Glomerular visceral epithelial cell (primary cell): ENCODE results near the gene SPANXC.
"Not testable (repeated sequence)": the region's sequence is repeated elsewhere in the genome, so short reads cannot be mapped to it uniquely, and the experiment has no call there.

Source experiments
- DNase-seq: peaks from one replicate; pipeline ENCODE4 v3.0.0-alpha.2; 2016; ENCODE audit errors: extremely low spot score

SPANXC gene, protein sequence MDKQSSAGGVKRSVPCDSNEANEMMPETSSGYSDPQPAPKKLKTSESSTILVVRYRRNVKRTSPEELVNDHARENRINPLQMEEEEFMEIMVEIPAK

DNA sequence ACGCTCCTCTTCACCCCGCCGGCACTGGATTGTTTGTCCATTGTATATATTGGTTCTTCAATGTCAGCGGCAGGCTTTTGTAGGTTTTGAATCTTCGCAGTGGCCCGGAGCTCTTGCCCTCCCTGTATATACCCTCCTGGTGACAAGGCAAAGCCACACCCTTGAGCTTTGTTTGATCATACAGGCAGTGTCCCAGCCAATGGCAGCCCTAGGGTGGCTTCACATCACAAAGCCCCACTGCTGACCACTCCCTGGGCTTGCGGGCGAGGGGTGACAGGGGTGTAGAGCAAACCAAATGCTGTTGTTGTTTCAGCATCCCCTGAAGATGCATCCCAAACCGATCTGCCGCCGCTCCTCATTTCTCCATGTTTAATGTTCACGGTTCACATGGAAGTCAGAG, at the start of gene SPANXC:
Gene SPANXC (minus strand): TSS at position 101 of the 400 bp plus-strand sequence. CDS start 60 bp downstream, at position 41.
- not testable (repeated sequence) for DNase-seq

GRCh38 chrX:141279476-141279875, 37.2 kb upstream of the SPANXC start:
- DNase-seq, result no peak

- peak; percentile 22 for DNase-seq
Measured at GRCh38 chrX:141278306-141278705, 36.0 kb upstream of the SPANXC start.

DNA sequence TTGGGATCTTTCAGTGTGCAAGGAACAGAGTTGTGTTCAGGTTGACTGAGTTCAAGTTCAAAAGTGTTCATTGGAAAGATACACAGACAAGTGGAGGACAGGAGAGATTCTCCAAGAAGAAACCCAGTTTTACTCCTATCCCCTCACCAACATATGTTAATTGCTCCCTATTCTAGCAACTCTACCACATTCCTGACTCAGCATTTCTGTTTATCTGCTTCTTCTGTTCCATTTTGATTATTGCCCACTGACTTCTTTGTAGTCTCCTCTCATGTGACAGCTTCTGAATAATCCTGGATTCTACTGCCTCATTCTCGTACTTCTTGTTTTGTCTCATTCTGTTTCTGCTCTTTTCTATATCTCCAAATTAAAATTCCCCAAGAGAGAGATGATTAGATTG, 15.8 kb upstream of the SPANXC start:
- no peak for DNase-seq

GRCh38 chrX:141221611-141222010, 20.7 kb downstream of the SPANXC start:
- DNase-seq, result peak; percentile 38

- peak; percentile 68 for DNase-seq
Measured at GRCh38 chrX:141220342-141221008, 21.8 kb downstream of the SPANXC start.

DNA sequence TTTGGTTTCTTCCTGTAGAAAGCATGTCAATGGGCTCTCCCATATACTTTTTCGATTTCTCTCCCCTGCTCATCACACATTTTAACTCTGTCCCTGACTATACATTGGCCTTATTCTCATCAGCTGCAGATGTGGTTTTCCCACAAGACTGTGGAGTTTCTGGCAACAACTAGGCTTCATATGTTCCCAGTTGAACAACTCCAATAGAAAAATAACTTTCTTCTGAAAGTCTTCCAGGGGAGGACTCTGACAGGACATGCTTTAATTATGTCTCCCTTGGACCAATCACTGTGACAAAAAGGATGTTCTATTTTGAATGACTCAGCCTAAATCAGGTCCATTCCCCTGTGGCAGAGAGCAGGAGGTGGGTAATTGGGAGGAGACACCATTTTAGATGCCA, 28.1 kb downstream of the SPANXC start:
- no peak for DNase-seq

DNA sequence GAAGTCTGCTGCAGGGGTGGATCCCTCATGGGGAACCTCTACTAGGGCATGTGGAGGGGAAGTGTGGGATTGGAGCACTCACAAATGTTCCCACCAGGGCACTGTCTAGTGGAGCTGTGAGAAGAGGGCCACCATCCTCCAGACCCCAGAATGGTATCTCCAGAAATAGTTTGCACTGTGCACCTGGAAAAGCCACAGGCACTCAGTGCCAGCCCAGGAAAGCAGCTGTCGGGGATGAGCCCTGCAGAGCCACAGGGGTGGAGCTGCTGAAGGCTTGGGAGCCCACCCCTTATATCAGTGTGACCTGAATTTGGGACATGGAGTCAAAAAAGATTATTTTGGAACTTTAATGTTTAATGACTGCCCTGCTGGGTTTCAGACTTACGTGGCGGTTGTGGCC, 40.4 kb downstream of the SPANXC start:
- DNase-seq, result no peak
